ENCODE measurements around the gene ARHGEF9.

- TF ChIP-seq, protein P1, sequence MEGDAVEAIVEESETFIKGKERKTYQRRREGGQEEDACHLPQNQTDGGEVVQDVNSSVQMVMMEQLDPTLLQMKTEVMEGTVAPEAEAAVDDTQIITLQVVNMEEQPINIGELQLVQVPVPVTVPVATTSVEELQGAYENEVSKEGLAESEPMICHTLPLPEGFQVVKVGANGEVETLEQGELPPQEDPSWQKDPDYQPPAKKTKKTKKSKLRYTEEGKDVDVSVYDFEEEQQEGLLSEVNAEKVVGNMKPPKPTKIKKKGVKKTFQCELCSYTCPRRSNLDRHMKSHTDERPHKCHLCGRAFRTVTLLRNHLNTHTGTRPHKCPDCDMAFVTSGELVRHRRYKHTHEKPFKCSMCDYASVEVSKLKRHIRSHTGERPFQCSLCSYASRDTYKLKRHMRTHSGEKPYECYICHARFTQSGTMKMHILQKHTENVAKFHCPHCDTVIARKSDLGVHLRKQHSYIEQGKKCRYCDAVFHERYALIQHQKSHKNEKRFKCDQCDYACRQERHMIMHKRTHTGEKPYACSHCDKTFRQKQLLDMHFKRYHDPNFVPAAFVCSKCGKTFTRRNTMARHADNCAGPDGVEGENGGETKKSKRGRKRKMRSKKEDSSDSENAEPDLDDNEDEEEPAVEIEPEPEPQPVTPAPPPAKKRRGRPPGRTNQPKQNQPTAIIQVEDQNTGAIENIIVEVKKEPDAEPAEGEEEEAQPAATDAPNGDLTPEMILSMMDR (IDR thresholded peaks at IDR 0.05) = no peak
- no peak for TF ChIP-seq POLR2A (IDR thresholded peaks at IDR 0.05)
These were observed 46.3 kb downstream of the ARHGEF9 start for GRCh38 chrX:63738696-63739095.

Measured in upper lobe of left lung (tissue), 4 donors.